Sigmoid colon (tissue), 7 donors: ENCODE data around the gene HAPLN3. TPM values are rescaled to one million over a fixed set of nuclear protein-coding genes. Genes with fewer than 3 reads are reported as not detected.
A peak's percentile ranks its signal among the peaks of the same experiment; 100 is the strongest.
"Not testable (repeated sequence)": the region's sequence is repeated elsewhere in the genome, so short reads cannot be mapped to it uniquely, and the experiment has no call there.

Source experiments
- DNase-seq: peaks from one replicate; pipeline ENCODE4 v3.0.0-alpha.2; 2019
- H3K27ac ChIP-seq, 4 donors: fragments of 200-600 bp; sonication (generic); one replicate each; pipeline ENCODE4 v1.5.1; 2016 to 2019; ENCODE audit warnings: mild to moderate bottlenecking in 1 of 4
- H3K27me3 ChIP-seq, 3 donors: fragments of 200-600 bp; sonication (generic); one replicate each; pipeline ENCODE4 v1.5.1; 2019; ENCODE audit warnings: mild to moderate bottlenecking in 1 of 3
- H3K36me3 ChIP-seq, 4 donors: fragments of 200-600 bp; sonication (generic); one replicate each; pipeline ENCODE4 v1.5.1; 2016 to 2019
- H3K4me1 ChIP-seq, 4 donors: fragments of 200-600 bp; sonication (generic); one replicate each; pipeline ENCODE4 v1.5.1; 2017 to 2019
- H3K4me3 ChIP-seq, 4 donors: fragments of 200-600 bp; sonication (generic); one replicate each; pipeline ENCODE4 v1.5.1; 2017 to 2019; ENCODE audit warnings: mild to moderate bottlenecking in 2 of 4, moderate library complexity in 1 of 4
- H3K9me3 ChIP-seq, 4 donors: fragments of 200-600 bp in 3 of 4; sonication (generic) in 3 of 4; one replicate each; pipeline versions ENCODE4 v1.5.1 to v1.6.1; 2013 to 2019
- EP300 ChIP-seq, 4 donors: sonication (generic); formaldehyde crosslinking; IDR thresholded peaks; one replicate each; pipeline ENCODE4 v1.6.1; 2017; ENCODE audit warnings: antibody characterized with exemption in 4 of 4
- POLR2A ChIP-seq, 2 donors: fragments of 450-650 bp; IDR thresholded peaks; one replicate each; pipeline ENCODE4 v1.6.1; 2016; ENCODE audit warnings: antibody characterized with exemption in 2 of 2, mild to moderate bottlenecking in 2 of 2, moderate library complexity in 2 of 2
- POLR2AphosphoS5 ChIP-seq, 4 donors: sonication (generic); formaldehyde crosslinking; IDR thresholded peaks; one replicate each; pipeline ENCODE4 v1.6.1; 2017; ENCODE audit warnings: antibody characterized with exemption in 4 of 4
- WGBS, 2 donors: extraction: QIAGEN DNeasy Blood & Tissue Kit; methylation state at CpG; one replicate each; pipeline ENCODE4 v1.1.7; 2013; 5-methylcytosine and 5-hydroxymethylcytosine counted together
- intact Hi-C: fragments of 100-400 bp; cut with DNase I; formaldehyde crosslinking; loops from one replicate; pipeline ENCODE4 v1.15.1; 2023
- polyA plus RNA-seq, 3 donors: library from polyadenylated mRNA; stranded (reverse); fragments of 200-250 nt; gene quantifications; one replicate each; pipeline ENCODE4 v1.2.3, GENCODE V29; 2013
- total RNA-seq, 4 donors: library from RNA; depleted of rRNA; stranded (reverse); fragments of >200 nt; gene quantifications; one replicate each; pipeline ENCODE4 v1.1.0, GENCODE V29; 2016
- TF ChIP-seq, protein P1 (sequence below), 4 experiments: fragments of 450-650 bp in 3 of 4; fragments of 200-600 bp in 1 of 4; IDR thresholded peaks; one replicate each; pipeline ENCODE4 v1.5.1; 2016 to 2019; ENCODE audit warnings: antibody characterized with exemption in 4 of 4, mild to moderate bottlenecking in 3 of 4, moderate library complexity in 2 of 4
- donor health status: healthy with polysubstance abuse.
- donor health status: Bipolar disorder and iron deficiency.
- donor health status: healthy.

HAPLN3 gene, protein sequence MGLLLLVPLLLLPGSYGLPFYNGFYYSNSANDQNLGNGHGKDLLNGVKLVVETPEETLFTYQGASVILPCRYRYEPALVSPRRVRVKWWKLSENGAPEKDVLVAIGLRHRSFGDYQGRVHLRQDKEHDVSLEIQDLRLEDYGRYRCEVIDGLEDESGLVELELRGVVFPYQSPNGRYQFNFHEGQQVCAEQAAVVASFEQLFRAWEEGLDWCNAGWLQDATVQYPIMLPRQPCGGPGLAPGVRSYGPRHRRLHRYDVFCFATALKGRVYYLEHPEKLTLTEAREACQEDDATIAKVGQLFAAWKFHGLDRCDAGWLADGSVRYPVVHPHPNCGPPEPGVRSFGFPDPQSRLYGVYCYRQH
- total RNA-seq (10 to 100 TPM in 1 of 4 donors, 1 to 10 TPM in 3; 1.6 to 14.5 (median 4.2) TPM), polyA plus RNA-seq (10 to 100 TPM in 1 of 3 donors, under 1 TPM in 1, not detected in 1; 0.60 to 20.9 TPM)

DNA sequence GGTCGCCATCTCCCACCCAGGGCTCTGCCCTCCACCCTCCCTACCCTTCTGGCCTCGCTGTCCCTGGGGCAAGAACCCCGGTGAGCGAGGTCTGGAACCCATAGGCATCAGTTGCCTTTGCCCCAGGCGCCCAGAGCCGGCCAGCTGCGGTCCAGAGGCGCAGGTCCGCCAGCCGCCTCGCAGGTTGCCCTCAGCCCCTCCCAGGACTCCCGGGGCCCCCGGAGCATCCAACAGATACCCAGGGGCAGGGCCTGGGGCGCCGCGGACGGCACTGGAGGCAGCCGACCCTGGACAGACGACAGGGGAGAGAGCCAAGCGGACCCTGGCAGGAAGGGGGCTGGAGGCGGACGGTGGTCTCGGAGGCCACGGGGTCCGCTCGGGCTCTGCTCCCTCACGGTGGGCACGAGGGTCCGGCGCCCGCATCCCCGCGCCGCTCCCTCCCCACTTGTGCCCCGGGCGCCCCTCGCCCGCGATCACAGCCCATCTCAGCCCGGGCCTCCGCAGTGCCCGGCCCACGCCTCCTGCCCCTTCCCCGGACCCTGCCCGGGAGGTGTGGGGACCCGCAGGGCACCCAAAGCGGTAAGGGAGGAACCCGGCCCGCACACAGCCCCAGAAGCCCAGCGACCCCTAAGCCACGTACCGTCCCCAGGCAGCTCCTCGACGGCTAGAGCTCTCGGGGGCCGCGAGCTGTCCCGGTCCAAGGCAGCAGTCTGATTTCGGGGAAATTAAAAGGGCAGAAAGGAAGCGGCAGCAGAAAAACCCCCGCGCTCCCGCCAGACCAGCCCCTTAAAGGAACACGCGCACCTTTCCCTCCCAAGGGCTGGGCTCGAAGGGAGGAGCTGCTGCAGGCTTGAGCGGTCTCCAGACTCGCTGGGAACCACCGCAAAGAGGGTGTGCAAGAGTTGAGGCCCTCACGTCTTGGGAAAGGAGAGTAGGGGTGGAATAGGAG is at the start of gene HAPLN3:
TSS of gene HAPLN3 (minus strand) at position 726 of the 949 bp plus-strand sequence. CDS start 8,246 bp downstream, outside the sequence.
- H3K27ac ChIP-seq: peak within 1 kb of the TSS in 1 of 4 donors; percentile 77
- WGBS, 2 donors: 1 to 3% methylated on average over 70 of the region's 70 CpGs
- TF ChIP-seq POLR2AphosphoS5 (IDR thresholded peaks at IDR 0.05) (peak in 1 of 4 donors; percentile 6), POLR2A (IDR thresholded peaks at IDR 0.05) (no peak)
- peaks cover 0 to 36% (median 32%) of the 10 kb centered on the region in 4 donors for H3K4me1 ChIP-seq
- intact Hi-C loops: loop anchor here (5.0 kb wide), 4 partner anchors 238 to 418 kb away; partner anchors contain the start of genes AEN and FANCI
- no peaks in the 10 kb centered on the region for H3K36me3 ChIP-seq
- no peak for DNase-seq
- H3K9me3 ChIP-seq: no peaks in the 10 kb centered on the region
- peaks cover 11 to 46% (median 39%) of the 10 kb centered on the region in 3 donors for H3K27me3 ChIP-seq
- peak within 1 kb of the TSS; percentile 24 to 49 (median 38) for H3K4me3 ChIP-seq

DNA sequence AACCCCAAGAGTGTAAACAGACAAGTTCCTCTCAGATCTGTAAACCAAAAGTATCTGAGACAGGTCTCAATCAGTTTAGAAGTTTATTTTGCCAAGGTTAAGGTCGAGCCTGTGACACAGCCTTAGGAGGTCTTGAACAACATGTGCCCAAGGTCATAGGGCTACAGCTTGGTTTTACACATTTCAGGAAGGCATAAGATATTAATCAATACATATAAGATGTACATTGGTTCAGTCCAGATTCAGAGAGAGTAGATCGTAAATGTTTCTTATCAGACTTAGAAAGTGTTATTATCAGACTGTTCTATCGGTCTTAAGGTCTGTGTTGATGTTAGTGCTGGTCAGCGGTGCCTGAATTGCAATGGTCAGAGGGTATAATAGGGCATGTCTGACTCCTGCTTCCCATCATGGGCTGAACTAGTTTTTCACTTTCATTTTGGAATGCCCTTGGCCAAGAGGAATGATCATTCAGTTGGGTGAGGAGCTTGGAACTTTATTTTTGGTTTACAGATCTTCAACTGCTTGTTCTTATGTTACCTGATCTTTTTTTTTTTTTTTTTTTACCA is 44.8 kb upstream of the HAPLN3 start:
- Histone ChIP-seq H3K27me3 (no peaks in the 10 kb centered on the region), H3K36me3 (no peaks in the 10 kb centered on the region), H3K4me3 (no peak overlapping the region), H3K27ac (no peak overlapping the region), H3K9me3 (no peaks in the 10 kb centered on the region), H3K4me1 (no peaks in the 10 kb centered on the region)
- no peak for DNase-seq
- TF ChIP-seq POLR2AphosphoS5 (IDR thresholded peaks at IDR 0.05) (no peak), EP300 (IDR thresholded peaks at IDR 0.05) (no peak), POLR2A (IDR thresholded peaks at IDR 0.05) (no peak)
- TF ChIP-seq, protein P1, sequence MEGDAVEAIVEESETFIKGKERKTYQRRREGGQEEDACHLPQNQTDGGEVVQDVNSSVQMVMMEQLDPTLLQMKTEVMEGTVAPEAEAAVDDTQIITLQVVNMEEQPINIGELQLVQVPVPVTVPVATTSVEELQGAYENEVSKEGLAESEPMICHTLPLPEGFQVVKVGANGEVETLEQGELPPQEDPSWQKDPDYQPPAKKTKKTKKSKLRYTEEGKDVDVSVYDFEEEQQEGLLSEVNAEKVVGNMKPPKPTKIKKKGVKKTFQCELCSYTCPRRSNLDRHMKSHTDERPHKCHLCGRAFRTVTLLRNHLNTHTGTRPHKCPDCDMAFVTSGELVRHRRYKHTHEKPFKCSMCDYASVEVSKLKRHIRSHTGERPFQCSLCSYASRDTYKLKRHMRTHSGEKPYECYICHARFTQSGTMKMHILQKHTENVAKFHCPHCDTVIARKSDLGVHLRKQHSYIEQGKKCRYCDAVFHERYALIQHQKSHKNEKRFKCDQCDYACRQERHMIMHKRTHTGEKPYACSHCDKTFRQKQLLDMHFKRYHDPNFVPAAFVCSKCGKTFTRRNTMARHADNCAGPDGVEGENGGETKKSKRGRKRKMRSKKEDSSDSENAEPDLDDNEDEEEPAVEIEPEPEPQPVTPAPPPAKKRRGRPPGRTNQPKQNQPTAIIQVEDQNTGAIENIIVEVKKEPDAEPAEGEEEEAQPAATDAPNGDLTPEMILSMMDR (IDR thresholded peaks at IDR 0.05): no peak
- 61 to 78% methylated on average over 4 of the region's 4 CpGs for WGBS, 2 donors
- intact Hi-C loops: no loop called here

DNA sequence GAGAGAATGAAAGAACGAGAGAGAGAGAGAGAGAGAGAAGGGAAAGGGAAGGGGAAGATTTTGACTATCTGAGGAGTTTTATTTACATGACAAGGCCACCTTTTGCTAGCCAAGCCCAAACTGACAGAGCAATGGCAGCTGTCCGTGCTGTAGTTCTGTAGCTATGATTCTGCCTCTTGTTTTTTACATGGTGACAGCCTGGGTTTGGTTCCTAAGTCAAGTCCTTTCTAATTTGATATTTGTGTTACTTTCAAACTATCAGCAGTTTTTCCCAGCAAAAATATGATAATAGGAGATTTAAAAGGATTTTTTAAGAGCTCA is 44.1 kb upstream of the HAPLN3 start:
- WGBS, 2 donors: 73 to 89% methylated on average over 2 of the region's 2 CpGs
- H3K27ac ChIP-seq: no peak overlapping the region
- intact Hi-C loops: no loop called here
- H3K4me3 ChIP-seq: no peak overlapping the region
- TF ChIP-seq POLR2AphosphoS5 (IDR thresholded peaks at IDR 0.05) (no peak), EP300 (IDR thresholded peaks at IDR 0.05) (no peak), POLR2A (IDR thresholded peaks at IDR 0.05) (no peak)
- TF ChIP-seq, protein P1 (IDR thresholded peaks at IDR 0.05): no peak
- no peaks in the 10 kb centered on the region for H3K4me1 ChIP-seq
- no peaks in the 10 kb centered on the region for H3K27me3 ChIP-seq
- H3K9me3 ChIP-seq: no peaks in the 10 kb centered on the region
- no peaks in the 10 kb centered on the region for H3K36me3 ChIP-seq
- DNase-seq: no peak

DNA sequence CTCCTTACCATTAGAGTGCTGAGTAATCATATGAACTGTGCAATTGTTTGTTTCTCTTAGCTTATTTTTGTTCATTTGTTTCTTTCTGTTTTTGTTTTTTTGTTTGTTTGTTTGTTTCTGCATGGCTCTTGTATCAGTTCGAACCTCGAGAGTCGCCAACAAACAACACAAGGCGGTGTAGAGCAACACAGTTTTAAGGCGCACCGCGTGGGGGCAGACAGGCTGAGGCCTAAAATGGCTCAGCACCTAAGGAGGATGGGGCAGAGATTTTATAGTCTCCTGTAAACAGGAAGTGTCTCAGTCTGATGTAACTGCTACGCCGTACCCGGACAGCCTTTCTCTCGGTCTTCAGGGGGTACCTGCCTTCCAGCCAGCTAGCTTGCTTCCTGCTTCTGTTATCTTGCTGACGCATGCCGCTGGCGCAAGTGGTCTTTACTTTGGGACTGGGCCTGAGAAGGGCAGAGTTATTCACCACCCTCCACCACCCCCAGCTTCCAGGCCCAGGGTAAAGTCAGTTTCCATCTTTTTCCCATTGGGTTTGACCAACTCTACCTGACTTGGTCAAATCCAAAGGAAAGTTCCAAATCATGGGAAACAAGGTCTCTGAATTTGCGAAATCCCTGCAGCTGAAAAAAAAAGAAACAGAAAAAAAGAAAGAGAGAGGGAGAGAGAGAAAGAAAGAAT is 43.6 kb upstream of the HAPLN3 start:
- TF ChIP-seq POLR2A (IDR thresholded peaks at IDR 0.05): no peak
- no peak for TF ChIP-seq EP300 (IDR thresholded peaks at IDR 0.05)
- TF ChIP-seq, protein P1 (IDR thresholded peaks at IDR 0.05): no peak
- TF ChIP-seq POLR2AphosphoS5 (IDR thresholded peaks at IDR 0.05): no peak
- H3K4me3 ChIP-seq: no peak overlapping the region
- H3K4me1 ChIP-seq: no peaks in the 10 kb centered on the region
- no peaks in the 10 kb centered on the region for H3K36me3 ChIP-seq
- H3K27me3 ChIP-seq: no peaks in the 10 kb centered on the region
- H3K27ac ChIP-seq: no peak overlapping the region
- intact Hi-C loops: no loop called here
- DNase-seq: no peak
- WGBS, 2 donors: 86 to 94% methylated on average over 15 of the region's 15 CpGs
- no peaks in the 10 kb centered on the region for H3K9me3 ChIP-seq

DNA sequence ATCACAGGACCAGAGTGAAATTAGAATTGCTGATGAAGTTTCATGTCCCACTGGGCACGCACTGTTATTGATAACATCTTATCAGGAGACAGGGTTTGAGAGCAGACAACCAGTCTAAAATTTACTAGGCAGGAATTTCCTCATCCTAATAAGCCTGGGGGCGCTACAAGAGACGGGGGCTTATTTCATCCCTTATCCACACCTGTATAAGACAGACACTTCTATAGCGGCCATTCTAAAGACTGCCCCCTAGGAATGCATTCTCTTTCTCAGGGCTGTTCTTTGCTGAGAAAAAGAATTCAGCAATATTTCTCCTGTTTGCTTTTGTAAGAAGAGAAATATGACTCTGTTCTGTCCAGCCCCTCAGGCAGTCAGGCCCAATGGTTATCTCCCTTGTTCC is 39.1 kb upstream of the HAPLN3 start:
- DNase-seq, H3K27me3 ChIP-seq, H3K9me3 ChIP-seq, H3K4me1 ChIP-seq, intact Hi-C loops, H3K27ac ChIP-seq, H3K4me3 ChIP-seq, H3K36me3 ChIP-seq: not testable (repeated sequence)
- WGBS, 2 donors: 71 to 85% methylated on average over 4 of the region's 4 CpGs
